ENCODE measurements around the gene RAD51B.

The RAD51B gene

GRCh38 chr14:68309616-68310015, 490.0 kb downstream of the RAD51B start:
- no peak for TF ChIP-seq CTCF (conservative IDR thresholded peaks at IDR 0.05; ENCODE audit: low read depth, low read length)
- H3K4me3 ChIP-seq (ENCODE audit: low read length) = no peak overlapping the region
- no peak for DNase-seq (ENCODE audit: low read depth)

GRCh38 chr14:68312300-68312699, 492.7 kb downstream of the RAD51B start:
- no peak for TF ChIP-seq CTCF (conservative IDR thresholded peaks at IDR 0.05; ENCODE audit: low read depth, low read length)
- no peak for DNase-seq (ENCODE audit: low read depth)
- H3K4me3 ChIP-seq (ENCODE audit: low read length) = no peak overlapping the region

DNA sequence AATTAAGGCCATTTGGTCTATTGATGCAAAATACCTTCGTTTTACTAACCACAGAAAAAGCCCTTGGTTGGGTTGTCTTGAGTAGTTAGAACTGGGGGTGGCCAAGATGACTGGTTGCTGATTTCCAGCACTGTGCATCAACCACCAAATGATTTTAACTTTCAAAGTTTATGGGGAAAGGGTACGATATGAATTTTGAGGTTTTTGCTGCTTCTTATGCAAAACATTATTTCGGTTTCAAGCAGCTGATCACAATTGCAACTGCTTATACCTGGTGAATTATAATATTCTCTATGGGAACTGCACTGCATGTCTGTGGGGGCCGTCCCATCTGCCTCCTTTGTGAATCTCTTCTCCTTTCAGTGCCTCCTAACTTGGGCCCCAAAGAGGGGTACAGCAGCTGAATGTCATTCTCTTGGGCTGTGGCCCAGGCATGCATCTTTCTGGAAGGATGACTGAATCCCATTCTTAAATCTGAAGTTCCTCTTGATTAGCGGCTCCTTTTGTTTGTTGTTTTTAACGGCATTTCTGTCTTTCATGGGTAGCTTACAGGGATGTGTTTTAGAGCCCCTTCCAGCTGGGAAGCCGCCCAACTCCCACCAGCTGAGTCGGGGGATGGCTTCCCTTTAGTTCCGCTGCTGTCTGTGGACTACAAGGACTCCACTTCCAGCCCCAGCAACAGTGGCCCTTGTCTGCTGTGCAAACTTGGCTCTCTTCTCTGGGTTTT, 493.5 kb downstream of the RAD51B start:
- DNase-seq (ENCODE audit: low read depth) = no peak
- TF ChIP-seq CTCF (conservative IDR thresholded peaks at IDR 0.05; ENCODE audit: low read depth, low read length) = no peak
- H3K4me3 ChIP-seq (ENCODE audit: low read length) = no peak overlapping the region

DNA sequence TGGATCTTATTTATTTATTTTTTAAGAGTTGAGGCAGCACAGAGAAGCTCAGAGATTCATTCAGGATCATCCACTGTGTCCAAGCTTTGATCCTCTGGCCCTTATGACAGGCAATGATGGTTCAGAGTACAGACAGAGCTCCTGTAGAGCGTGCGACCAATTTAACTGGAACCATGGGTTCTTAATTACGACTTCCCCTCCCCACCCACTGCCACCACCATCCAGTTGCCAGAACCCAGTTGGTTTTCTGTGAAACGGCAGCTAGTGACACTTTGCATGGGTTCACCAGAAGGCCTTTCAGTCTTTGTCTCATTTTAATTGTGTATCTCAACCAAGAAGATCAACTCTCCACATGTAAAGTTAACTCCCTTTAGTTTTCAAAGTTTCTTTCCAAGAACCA, 495.1 kb downstream of the RAD51B start:
- no peak overlapping the region for H3K4me3 ChIP-seq (ENCODE audit: low read length)
- TF ChIP-seq CTCF (conservative IDR thresholded peaks at IDR 0.05; ENCODE audit: low read depth, low read length) = no peak
- DNase-seq (ENCODE audit: low read depth) = no peak

- DNase-seq (ENCODE audit: low read depth) = no peak
- TF ChIP-seq CTCF (conservative IDR thresholded peaks at IDR 0.05; ENCODE audit: low read depth, low read length) = no peak
- H3K4me3 ChIP-seq (ENCODE audit: low read length) = no peak overlapping the region
Measured at GRCh38 chr14:68315081-68315480, 495.5 kb downstream of the RAD51B start.

- no peak for TF ChIP-seq CTCF (conservative IDR thresholded peaks at IDR 0.05; ENCODE audit: low read depth, low read length)
- DNase-seq (ENCODE audit: low read depth) = no peak
- H3K4me3 ChIP-seq (ENCODE audit: low read length) = no peak overlapping the region
Measured at GRCh38 chr14:68316078-68316868, 496.7 kb downstream of the RAD51B start.

DNA sequence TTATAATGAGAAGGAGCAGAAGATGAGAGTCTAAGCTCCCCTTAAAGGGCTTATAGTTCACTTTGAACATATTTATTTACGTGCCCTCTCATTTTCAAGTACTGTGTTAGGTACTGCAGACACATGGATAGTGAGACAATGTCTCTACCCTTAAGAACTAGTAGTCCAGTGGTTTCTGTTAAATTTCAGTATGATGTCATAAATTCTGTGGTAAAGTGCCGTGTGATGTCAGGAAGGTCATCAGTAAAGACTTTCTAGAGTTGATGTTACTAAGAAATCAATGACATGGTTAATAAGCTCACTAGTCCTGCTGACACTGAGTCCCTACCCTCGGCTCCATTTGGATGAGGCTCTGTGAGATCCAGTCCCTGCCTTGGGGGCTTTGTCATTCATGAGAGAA, 497.7 kb downstream of the RAD51B start:
- H3K4me3 ChIP-seq (ENCODE audit: low read length) = no peak overlapping the region
- TF ChIP-seq CTCF (conservative IDR thresholded peaks at IDR 0.05; ENCODE audit: low read depth, low read length) = no peak
- no peak for DNase-seq (ENCODE audit: low read depth)
